ENCODE data around the gene TRPV4. TPM values are rescaled to one million over a fixed set of nuclear protein-coding genes. Genes with fewer than 3 reads are reported as not detected.

The TRPV4 gene
- total RNA-seq, 1 donor from 2014 or later = 5.6 TPM

- Histone ChIP-seq H3K9me3 (no peaks in the 10 kb centered on the region), H3K27ac (no peak overlapping the region), H3K4me1 (no peaks in the 10 kb centered on the region), H3K4me3 (no peak overlapping the region), H3K27me3 (no peaks in the 10 kb centered on the region), H3K36me3 (no peaks in the 10 kb centered on the region)
- DNase-seq (ENCODE audit: extremely low spot score in 2 of 2) = no peak
- no peak for TF ChIP-seq POLR2AphosphoS5 (IDR thresholded peaks at IDR 0.05; ENCODE audit: insufficient read depth in 1 of 2, low read depth in 1 of 2)
- no peak for TF ChIP-seq CTCF (IDR thresholded peaks at IDR 0.05)
- no peak for TF ChIP-seq POLR2A (IDR thresholded peaks at IDR 0.05)
- intact Hi-C loops (cut with DNase I) = loop anchor here (10.0 kb wide), 1 partner anchor 248 kb away; no protein-coding TSS in a partner anchor
Measured at GRCh38 chr12:109772622-109773321, 60.4 kb downstream of the TRPV4 start.

GRCh38 chr12:109771746-109772621 is 61.2 kb downstream of the TRPV4 start:
- intact Hi-C loops (cut with DNase I) = loop anchor here (10.0 kb wide), 1 partner anchor 247 kb away; no protein-coding TSS in a partner anchor
- H3K27me3 ChIP-seq = no peaks in the 10 kb centered on the region
- no peak for DNase-seq (ENCODE audit: extremely low spot score in 2 of 2)

GRCh38 chr12:109770861-109771670 is 62.1 kb downstream of the TRPV4 start:
- no peaks in the 10 kb centered on the region for H3K27me3 ChIP-seq
- H3K27ac ChIP-seq = no peak overlapping the region
- no peaks in the 10 kb centered on the region for H3K4me1 ChIP-seq
- no peaks in the 10 kb centered on the region for H3K9me3 ChIP-seq
- no peak overlapping the region for H3K4me3 ChIP-seq
- intact Hi-C loops (cut with DNase I) = loop anchor here (10.0 kb wide), 1 partner anchor 246 kb away; no protein-coding TSS in a partner anchor
- DNase-seq (ENCODE audit: extremely low spot score in 2 of 2) = peak in 1 of 2 donors; percentile 89
- TF ChIP-seq POLR2AphosphoS5 (IDR thresholded peaks at IDR 0.05; ENCODE audit: insufficient read depth in 1 of 2, low read depth in 1 of 2) (no peak), CTCF (IDR thresholded peaks at IDR 0.05) (no peak), POLR2A (IDR thresholded peaks at IDR 0.05) (no peak)
- no peaks in the 10 kb centered on the region for H3K36me3 ChIP-seq

More at GRCh38 chr12:109771746-109772621, 61.2 kb downstream of the TRPV4 start:
- no peaks in the 10 kb centered on the region for H3K36me3 ChIP-seq
- no peak overlapping the region for H3K4me3 ChIP-seq
- TF ChIP-seq POLR2A (IDR thresholded peaks at IDR 0.05) (no peak), POLR2AphosphoS5 (IDR thresholded peaks at IDR 0.05; ENCODE audit: insufficient read depth in 1 of 2, low read depth in 1 of 2) (no peak)
- no peaks in the 10 kb centered on the region for H3K4me1 ChIP-seq
- H3K27ac ChIP-seq = no peak overlapping the region
- H3K9me3 ChIP-seq = no peaks in the 10 kb centered on the region

- TF ChIP-seq CTCF (IDR thresholded peaks at IDR 0.05) (no peak), POLR2A (IDR thresholded peaks at IDR 0.05) (no peak), POLR2AphosphoS5 (IDR thresholded peaks at IDR 0.05; ENCODE audit: insufficient read depth in 1 of 2, low read depth in 1 of 2) (no peak)
- no peaks in the 10 kb centered on the region for H3K27me3 ChIP-seq
- peak in 1 of 2 donors; percentile 52 for DNase-seq (ENCODE audit: extremely low spot score in 2 of 2)
- intact Hi-C loops (cut with DNase I) = loop anchor here (10.0 kb wide), 1 partner anchor 245 kb away; no protein-coding TSS in a partner anchor
- no peak overlapping the region for H3K27ac ChIP-seq
- H3K4me3 ChIP-seq = no peak overlapping the region
- no peaks in the 10 kb centered on the region for H3K36me3 ChIP-seq
- H3K4me1 ChIP-seq = no peaks in the 10 kb centered on the region
- no peaks in the 10 kb centered on the region for H3K9me3 ChIP-seq
Measured at GRCh38 chr12:109770104-109770860, 62.9 kb downstream of the TRPV4 start.

Measured in vagina (tissue), 2 donors.